ENCODE data around the gene OSTC. TPM values are rescaled to one million over a fixed set of nuclear protein-coding genes. Genes with fewer than 3 reads are reported as not detected.

OSTC gene
- 283 and 369 TPM in 2 replicates for total RNA-seq

GRCh38 chr4:108650212-108651013, at the start of gene OSTC:
TSS of gene OSTC (plus strand) at chr4:108650599. CDS start at chr4:108650656, 57 bp downstream.

GRCh38 chr4:108620101-108620932, 30.1 kb upstream of the OSTC start, which contains the start of gene RPL34:
TSS of gene RPL34 (plus strand) at chr4:108620576. CDS start at chr4:108621960, 1,384 bp downstream.

Other genes starting within 250 kb of the OSTC start
- gene RPL34, start 30.0 kb upstream of the OSTC start, total RNA-seq: 689 and 697 TPM in 2 replicates
- not detected in 2 replicates for gene ETNPPL, start 112.5 kb downstream of the OSTC start, total RNA-seq

All from myometrial cell (primary cell).